CD4-positive, alpha-beta T cell (primary cell): ENCODE results near the gene FABP6. TPM values are rescaled to one million over a fixed set of nuclear protein-coding genes. Genes with fewer than 3 reads are reported as not detected.

ENCODE experiments used
- ATAC-seq: fragments of 200-7000 bp; cut with Tn5 transposase; one replicate; pipeline ENCODE4 v1.10.0; 2022; ENCODE audit warnings: mild to moderate bottlenecking; ENCODE audit not compliant: poor library complexity
- CTCF ChIA-PET: fragments of 350-600 bp; sonication (Branson Sonifier 250); formaldehyde crosslinking; loops from one replicate; lab custom pipeline; 2021; ENCODE audit warnings: antibody characterized with exemption, inconsistent platforms; lab: Charles Lee
- POLR2A ChIA-PET: fragments of 350-600 bp; sonication (Branson Sonifier 250); formaldehyde crosslinking; loops from one replicate; lab custom pipeline; 2021; ENCODE audit warnings: antibody characterized with exemption, inconsistent platforms; lab: Charles Lee
- DNase-seq, 14 experiments: peaks; one replicate each; pipeline ENCODE4 v3.0.0-alpha.2; 2013 to 2020; ENCODE audit warnings: mixed read lengths in 2 of 14
- H3K27ac ChIP-seq, 2 donors: one replicate each; pipeline versions ENCODE4 v1.5.1 to v1.7.0; 2013; ENCODE audit warnings: low read length in 2 of 2, low read depth in 1 of 2, mild to moderate bottlenecking in 1 of 2
- H3K27me3 ChIP-seq, 2 experiments: 1 replicate in 1 of 2; 2 replicates in 1 of 2; pipeline versions ENCODE4 v1.6.1 to v1.7.0; 2013; ENCODE audit warnings: low read length in 2 of 2, control low read depth in 1 of 2, mild to moderate bottlenecking in 1 of 2, moderate library complexity in 1 of 2; ENCODE audit not compliant: insufficient read depth in 2 of 2, control insufficient read depth in 1 of 2
- H3K36me3 ChIP-seq: one replicate; pipeline ENCODE4 v1.6.1; 2013; ENCODE audit warnings: low read length, control low read depth; ENCODE audit not compliant: insufficient read depth
- H3K4me1 ChIP-seq: one replicate; pipeline ENCODE4 v1.6.1; 2013; ENCODE audit warnings: low read length, control low read depth; ENCODE audit not compliant: insufficient read depth
- H3K4me3 ChIP-seq: one replicate; pipeline ENCODE4 v1.5.1; 2013; ENCODE audit warnings: mild to moderate bottlenecking, low read length, moderate library complexity
- H3K9me3 ChIP-seq, 2 experiments: 1 replicate in 1 of 2; 2 replicates in 1 of 2; pipeline versions ENCODE4 v1.6.1 to v1.7.0; 2013; ENCODE audit warnings: low read length in 2 of 2, mild to moderate bottlenecking in 2 of 2, control low read depth in 1 of 2, moderate library complexity in 1 of 2; ENCODE audit not compliant: control insufficient read depth in 1 of 2, insufficient read depth in 1 of 2
- H3K27ac Mint-ChIP-seq: one replicate; pipeline ENCODE4 v1.8.0; 2020; ENCODE audit warnings: mixed read lengths
- H3K27me3 Mint-ChIP-seq: one replicate; pipeline ENCODE4 v1.8.0; 2021; ENCODE audit warnings: mixed read lengths
- H3K36me3 Mint-ChIP-seq: one replicate; pipeline ENCODE4 v1.8.0; 2021; ENCODE audit warnings: low read depth, mixed read lengths
- H3K4me1 Mint-ChIP-seq: one replicate; pipeline ENCODE4 v1.8.0; 2021; ENCODE audit warnings: low read depth, mixed read lengths
- H3K4me3 Mint-ChIP-seq: one replicate; pipeline ENCODE4 v1.8.0; 2020; ENCODE audit warnings: mild to moderate bottlenecking, mixed read lengths
- H3K9me3 Mint-ChIP-seq: one replicate; pipeline ENCODE4 v1.8.0; 2020; ENCODE audit warnings: mixed read lengths
- intact Hi-C, 2 experiments: fragments of 100-400 bp; cut with DNase I in 1 of 2; cut with micrococcal nuclease in 1 of 2; formaldehyde crosslinking; loops; one replicate each; pipeline versions ENCODE4 v1.15.1 to v1.9.0; 2023 to 2025; cut with DNase I, micrococcal nuclease
- total RNA-seq, 174 experiments: library from RNA in 2 of 174; stranded (reverse) in 2 of 174; gene quantifications; one replicate each; pipeline ENCODE4 v1.2.3 and lab custom pipeline; 2021 to 2026
- TF ChIP-seq, protein P1 (sequence below): fragments of 200-600 bp; IDR thresholded peaks from one replicate; pipeline ENCODE4 v1.8.0; 2022; ENCODE audit warnings: antibody characterized with exemption, mild to moderate bottlenecking

Gene FABP6
- total RNA-seq, 2 experiments from 2014 or later: not detected

- no peaks in the 10 kb centered on the region for H3K27me3 Mint-ChIP-seq
- no peaks in the 10 kb centered on the region for H3K9me3 Mint-ChIP-seq
- peak in 1 of 14 experiments; percentile 13 for DNase-seq
- intact Hi-C loops: no loop called here
- Histone ChIP-seq H3K27me3 (no peaks in the 10 kb centered on the region), H3K36me3 (no peaks in the 10 kb centered on the region), H3K4me1 (no peaks in the 10 kb centered on the region), H3K9me3 (no peaks in the 10 kb centered on the region), H3K4me3 (no peak overlapping the region), H3K27ac (no peak overlapping the region)
- CTCF ChIA-PET: no interaction called here
- H3K4me3 Mint-ChIP-seq: no peak overlapping the region
- H3K4me1 Mint-ChIP-seq: no peaks in the 10 kb centered on the region
- no peak for ATAC-seq
- POLR2A ChIA-PET: no interaction called here
- TF ChIP-seq, protein P1, sequence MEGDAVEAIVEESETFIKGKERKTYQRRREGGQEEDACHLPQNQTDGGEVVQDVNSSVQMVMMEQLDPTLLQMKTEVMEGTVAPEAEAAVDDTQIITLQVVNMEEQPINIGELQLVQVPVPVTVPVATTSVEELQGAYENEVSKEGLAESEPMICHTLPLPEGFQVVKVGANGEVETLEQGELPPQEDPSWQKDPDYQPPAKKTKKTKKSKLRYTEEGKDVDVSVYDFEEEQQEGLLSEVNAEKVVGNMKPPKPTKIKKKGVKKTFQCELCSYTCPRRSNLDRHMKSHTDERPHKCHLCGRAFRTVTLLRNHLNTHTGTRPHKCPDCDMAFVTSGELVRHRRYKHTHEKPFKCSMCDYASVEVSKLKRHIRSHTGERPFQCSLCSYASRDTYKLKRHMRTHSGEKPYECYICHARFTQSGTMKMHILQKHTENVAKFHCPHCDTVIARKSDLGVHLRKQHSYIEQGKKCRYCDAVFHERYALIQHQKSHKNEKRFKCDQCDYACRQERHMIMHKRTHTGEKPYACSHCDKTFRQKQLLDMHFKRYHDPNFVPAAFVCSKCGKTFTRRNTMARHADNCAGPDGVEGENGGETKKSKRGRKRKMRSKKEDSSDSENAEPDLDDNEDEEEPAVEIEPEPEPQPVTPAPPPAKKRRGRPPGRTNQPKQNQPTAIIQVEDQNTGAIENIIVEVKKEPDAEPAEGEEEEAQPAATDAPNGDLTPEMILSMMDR: no peak
- no peak overlapping the region for H3K27ac Mint-ChIP-seq
- H3K36me3 Mint-ChIP-seq: no peaks in the 10 kb centered on the region
These were observed 24.1 kb downstream of the FABP6 start for GRCh38 chr5:160253441-160253840.

DNA sequence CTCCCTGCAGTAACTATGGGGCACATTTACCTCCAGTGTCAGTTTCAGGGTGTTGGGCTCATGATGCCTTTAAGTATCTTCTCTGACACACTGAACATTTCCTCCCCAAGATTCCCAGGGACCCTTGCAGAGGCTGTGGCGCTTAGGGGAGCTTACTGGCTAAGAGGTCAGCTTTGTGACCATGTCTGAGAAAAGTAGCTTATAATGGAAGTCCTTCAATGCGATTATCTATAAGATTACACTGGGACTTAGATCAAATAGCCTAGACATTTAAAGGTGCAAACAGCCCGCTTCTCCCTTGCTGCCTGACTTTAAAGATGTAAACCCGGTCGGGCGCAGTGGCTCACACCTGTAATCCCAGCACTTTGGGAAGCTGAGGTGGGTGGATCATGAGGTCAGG is 25.4 kb downstream of the FABP6 start:
- Histone ChIP-seq H3K4me1 (no peaks in the 10 kb centered on the region), H3K4me3 (no peak overlapping the region), H3K36me3 (no peaks in the 10 kb centered on the region), H3K27ac (no peak overlapping the region), H3K27me3 (no peaks in the 10 kb centered on the region), H3K9me3 (no peaks in the 10 kb centered on the region)
- DNase-seq (no peak), ATAC-seq (no peak)
- POLR2A ChIA-PET: no interaction called here
- H3K27ac Mint-ChIP-seq: no peak overlapping the region
- H3K4me3 Mint-ChIP-seq: no peak overlapping the region
- H3K9me3 Mint-ChIP-seq: no peaks in the 10 kb centered on the region
- H3K4me1 Mint-ChIP-seq: no peaks in the 10 kb centered on the region
- TF ChIP-seq, protein P1: no peak
- intact Hi-C loops: no loop called here
- CTCF ChIA-PET: no interaction called here
- H3K27me3 Mint-ChIP-seq: no peaks in the 10 kb centered on the region
- no peaks in the 10 kb centered on the region for H3K36me3 Mint-ChIP-seq

GRCh38 chr5:160259341-160259740 is 30.0 kb downstream of the FABP6 start:
- no peak overlapping the region for H3K27ac ChIP-seq
- ChIA-PET POLR2A (no interaction called here), CTCF (no interaction called here)
- no peaks in the 10 kb centered on the region for H3K36me3 Mint-ChIP-seq
- no peaks in the 10 kb centered on the region for H3K27me3 Mint-ChIP-seq
- H3K4me1 Mint-ChIP-seq: no peaks in the 10 kb centered on the region
- no peak for DNase-seq
- TF ChIP-seq, protein P1: no peak
- intact Hi-C loops: no loop called here
- no peaks in the 10 kb centered on the region for H3K4me1 ChIP-seq
- no peak overlapping the region for H3K4me3 Mint-ChIP-seq
- peaks cover 0 to 4% of the 10 kb centered on the region in 2 experiments for H3K9me3 ChIP-seq
- no peaks in the 10 kb centered on the region for H3K9me3 Mint-ChIP-seq
- H3K27me3 ChIP-seq: no peaks in the 10 kb centered on the region
- ATAC-seq: no peak
- H3K4me3 ChIP-seq: no peak overlapping the region
- H3K36me3 ChIP-seq: no peaks in the 10 kb centered on the region
- H3K27ac Mint-ChIP-seq: no peak overlapping the region
